ENCODE measurements around the gene AFF1.

AFF1 gene

GRCh38 chr4:87152310-87153041 lies 217.7 kb downstream of the AFF1 start:
- DNase-seq (ENCODE audit: low spot score) = no peak

GRCh38 chr4:87153078-87153870 lies 218.5 kb downstream of the AFF1 start:
- DNase-seq (ENCODE audit: low spot score) = no peak

- no peak for DNase-seq (ENCODE audit: low spot score)
These were observed 231.1 kb downstream of the AFF1 start for GRCh38 chr4:87165892-87166291.

- DNase-seq (ENCODE audit: low spot score) = no peak
These were observed 231.6 kb downstream of the AFF1 start for GRCh38 chr4:87166296-87166854.

- no peak for DNase-seq (ENCODE audit: low spot score)
These were observed 237.1 kb downstream of the AFF1 start for GRCh38 chr4:87171944-87172343.

- no peak for DNase-seq (ENCODE audit: low spot score)
These were observed 239.9 kb downstream of the AFF1 start for GRCh38 chr4:87174672-87175071.

- no peak for DNase-seq (ENCODE audit: low spot score)
These were observed 244.9 kb downstream of the AFF1 start for GRCh38 chr4:87179751-87180150.

- DNase-seq (ENCODE audit: low spot score) = no peak
These were observed 246.0 kb downstream of the AFF1 start for GRCh38 chr4:87180767-87181166.

- DNase-seq (ENCODE audit: low spot score) = no peak
These were observed 250.5 kb downstream of the AFF1 start for GRCh38 chr4:87185146-87185870.

- no peak for DNase-seq (ENCODE audit: low spot score)
These were observed 253.2 kb downstream of the AFF1 start for GRCh38 chr4:87188048-87188447.

- no peak for DNase-seq (ENCODE audit: low spot score)
These were observed 254.1 kb downstream of the AFF1 start for GRCh38 chr4:87188932-87189331.

Data from kidney capillary endothelial cell (primary cell).